H1 (cell line): Measurements from ENCODE around the gene NPL. TPM values are rescaled to one million over a fixed set of nuclear protein-coding genes. Genes with fewer than 3 reads are reported as not detected.

Source experiments
- CTCF ChIA-PET: fragments of 300-600 bp; sonication (Branson Sonifier 250); formaldehyde crosslinking; loops from one replicate; lab custom pipeline; 2021; ENCODE audit not compliant: partially characterized antibody; lab: Charles Lee
- POLR2A ChIA-PET: fragments of 300-600 bp; sonication (Branson Sonifier 250); formaldehyde crosslinking; loops from one replicate; lab custom pipeline; 2021; ENCODE audit warnings: inconsistent platforms; ENCODE audit not compliant: partially characterized antibody; lab: Charles Lee
- DNase-seq, 2 experiments: peaks; one replicate each; pipeline versions ENCODE4 v3.0.0 to v3.0.0-alpha.2; 2010 to 2022; ENCODE audit warnings: low spot score in 2 of 2, low read depth in 1 of 2, mixed read lengths in 1 of 2
- FAIRE-seq: peaks from 2 replicates; lab custom pipeline; 2011; peaks lifted over from hg19 to GRCh38; lab: Jason Lieb, UNC
- H2AFZ ChIP-seq: 2 replicates; pipeline ENCODE4 v1.8.1; 2012; ENCODE audit warnings: low read length, inconsistent platforms
- H2AK5ac ChIP-seq: 2 replicates; pipeline ENCODE4 v1.6.1; 2013; ENCODE audit warnings: low read depth, low read length
- H2BK120ac ChIP-seq: replicated peaks from 2 replicates; pipeline ENCODE3; 2013; ENCODE audit warnings: low read depth, low read length, inconsistent platforms
- H2BK12ac ChIP-seq: 2 replicates; pipeline ENCODE4 v1.6.1; 2013; ENCODE audit warnings: low read depth, low read length
- H2BK15ac ChIP-seq: 2 replicates; pipeline ENCODE4 v1.6.1; 2013; ENCODE audit warnings: low read length
- H2BK20ac ChIP-seq: 2 replicates; pipeline ENCODE4 v1.6.1; 2013; ENCODE audit warnings: low read length
- H2BK5ac ChIP-seq: 2 replicates; pipeline ENCODE4 v1.6.1; 2013; ENCODE audit warnings: low read depth, low read length
- H3K14ac ChIP-seq: 2 replicates; pipeline ENCODE4 v1.6.1; 2013; ENCODE audit warnings: inconsistent platforms; ENCODE audit not compliant: insufficient read length
- H3K18ac ChIP-seq: 2 replicates; pipeline ENCODE4 v1.6.1; 2013; ENCODE audit warnings: low read length; ENCODE audit errors: extremely low read depth
- H3K23ac ChIP-seq: 2 replicates; pipeline ENCODE4 v1.6.1; 2013; ENCODE audit warnings: inconsistent platforms; ENCODE audit not compliant: insufficient read length
- H3K23me2 ChIP-seq: 2 replicates; pipeline ENCODE4 v1.6.1; 2013; ENCODE audit warnings: low read depth, low read length
- H3K27ac ChIP-seq: 2 replicates; pipeline ENCODE4 v1.6.1; 2011; ENCODE audit warnings: low read depth, low read length, inconsistent platforms
- H3K27me3 ChIP-seq, 4 experiments: replicated peaks in 1 of 4; 1 replicate in 1 of 4; 2 replicates in 3 of 4; pipeline versions ENCODE4 v1.6.1 to v1.8.1; 2011 to 2013; ENCODE audit warnings: low read length in 3 of 4, mild to moderate bottlenecking in 3 of 4, inconsistent platforms in 2 of 4, mixed read lengths in 2 of 4, moderate library complexity in 1 of 4; ENCODE audit not compliant: control insufficient read depth in 3 of 4, insufficient read depth in 3 of 4; ENCODE audit errors: extremely low read depth in 1 of 4
- H3K36me3 ChIP-seq, 4 experiments: 2 replicates each; pipeline versions ENCODE4 v1.6.1 to v1.8.1; 2011 to 2013; ENCODE audit warnings: mild to moderate bottlenecking in 4 of 4, low read length in 3 of 4, moderate library complexity in 2 of 4, control low read depth in 1 of 4, inconsistent platforms in 1 of 4; ENCODE audit not compliant: insufficient read depth in 4 of 4, control insufficient read depth in 2 of 4
- H3K4ac ChIP-seq: replicated peaks from 2 replicates; pipeline ENCODE3; 2013; ENCODE audit warnings: low read length, low read depth, mixed read lengths, inconsistent platforms; ENCODE audit not compliant: insufficient read length
- H3K4me1 ChIP-seq, 4 experiments: replicated peaks in 1 of 4; 1 replicate in 1 of 4; 2 replicates in 3 of 4; pipeline versions ENCODE4 v1.6.1 to v1.8.1; 2011 to 2013; ENCODE audit warnings: low read length in 3 of 4, inconsistent platforms in 2 of 4, mixed read lengths in 1 of 4; ENCODE audit not compliant: insufficient read depth in 4 of 4, control insufficient read depth in 3 of 4
- H3K4me2 ChIP-seq, 2 experiments: 2 replicates each; pipeline versions ENCODE4 v1.6.1 to v1.8.1; 2011 to 2013; ENCODE audit warnings: low read depth in 2 of 2, low read length in 2 of 2, control low read depth in 1 of 2, inconsistent platforms in 1 of 2, mild to moderate bottlenecking in 1 of 2; ENCODE audit not compliant: insufficient read depth in 1 of 2
- H3K4me3 ChIP-seq, 4 experiments: fragments of 200-600, 300-600 bp in 1 of 4; sonication (generic), shearing (Covaris generic), sonication (Bioruptor Twin) in 1 of 4; 2 replicates each; pipeline versions ENCODE4 v1.5.1 to v1.8.1; 2011 to 2016; ENCODE audit warnings: low read length in 4 of 4, low read depth in 3 of 4, control low read depth in 2 of 4, inconsistent platforms in 2 of 4, mild to moderate bottlenecking in 2 of 4, mixed read lengths in 1 of 4, moderate library complexity in 1 of 4; ENCODE audit not compliant: insufficient read depth in 2 of 4; ENCODE audit errors: extremely low read depth in 1 of 4
- H3K56ac ChIP-seq: replicated peaks from 2 replicates; pipeline ENCODE3; 2013; ENCODE audit warnings: low read depth, mild to moderate bottlenecking, mixed read lengths, low read length, inconsistent platforms; ENCODE audit not compliant: insufficient read length
- H3K79me1 ChIP-seq: 2 replicates; pipeline ENCODE4 v1.6.1; 2013; ENCODE audit warnings: low read depth, low read length, control low read depth
- H3K79me2 ChIP-seq, 2 experiments: 2 replicates each; pipeline versions ENCODE4 v1.6.1 to v1.8.1; 2012 to 2013; ENCODE audit warnings: low read length in 2 of 2, mild to moderate bottlenecking in 2 of 2, inconsistent platforms in 1 of 2; ENCODE audit not compliant: insufficient read depth in 2 of 2, control insufficient read depth in 1 of 2
- H3K9ac ChIP-seq, 4 experiments: replicated peaks in 1 of 4; 1 replicate in 1 of 4; 2 replicates in 3 of 4; pipeline versions ENCODE4 v1.6.1 to v1.8.1; 2011 to 2013; ENCODE audit warnings: low read depth in 3 of 4, low read length in 3 of 4, control low read depth in 2 of 4, mild to moderate bottlenecking in 2 of 4, moderate library complexity in 2 of 4, inconsistent platforms in 1 of 4; ENCODE audit errors: extremely low read depth in 1 of 4
- H3K9me3 ChIP-seq, 2 experiments: 2 replicates each; pipeline versions ENCODE4 v1.6.1 to v1.8.1; 2012 to 2013; ENCODE audit warnings: mild to moderate bottlenecking in 2 of 2, moderate library complexity in 2 of 2, control low read depth in 1 of 2, inconsistent platforms in 1 of 2, low read depth in 1 of 2, low read length in 1 of 2, mixed read lengths in 1 of 2; ENCODE audit not compliant: insufficient read depth in 2 of 2
- H4K20me1 ChIP-seq, 2 experiments: replicated peaks in 1 of 2; 2 replicates each; pipeline versions ENCODE3 to v1.8.1; 2011 to 2013; ENCODE audit warnings: inconsistent platforms in 2 of 2, low read length in 2 of 2, mild to moderate bottlenecking in 1 of 2; ENCODE audit not compliant: insufficient read depth in 2 of 2, control insufficient read depth in 1 of 2
- H4K5ac ChIP-seq: 2 replicates; pipeline ENCODE4 v1.6.1; 2013; ENCODE audit warnings: low read length, low read depth, mixed read lengths, inconsistent platforms; ENCODE audit not compliant: insufficient read length
- H4K8ac ChIP-seq: 2 replicates; pipeline ENCODE4 v1.8.0; 2013; ENCODE audit warnings: mild to moderate bottlenecking, moderate library complexity, low read length, inconsistent platforms; ENCODE audit not compliant: insufficient read depth; ENCODE audit errors: extremely low read depth
- H4K91ac ChIP-seq: replicated peaks from 2 replicates; pipeline ENCODE3; 2013; ENCODE audit warnings: low read length, mixed read lengths, inconsistent platforms; ENCODE audit not compliant: insufficient read length
- EZH2 ChIP-seq: fragments of 200-600 bp; sonication (generic); IDR thresholded peaks from 2 replicates; pipeline ENCODE4 v1.7.1; 2012; ENCODE audit warnings: low read depth, mild to moderate bottlenecking, moderate library complexity, low read length, inconsistent platforms; ENCODE audit not compliant: severe bottlenecking
- HDAC6 ChIP-seq: IDR thresholded peaks from one replicate; pipeline ENCODE4 v1.7.1; 2012; ENCODE audit warnings: low read depth, mild to moderate bottlenecking, inconsistent platforms, low read length, moderate library complexity
- JUN ChIP-seq: IDR thresholded peaks from 2 replicates; pipeline ENCODE4 v1.6.1; 2011; ENCODE audit warnings: low read depth, mild to moderate bottlenecking, improper control_type of control experiment, low read length
- RBBP5 ChIP-seq: IDR thresholded peaks from 2 replicates; pipeline ENCODE4 v1.7.1; 2012; ENCODE audit warnings: low read depth, mild to moderate bottlenecking, inconsistent platforms, low read length, moderate library complexity, borderline replicate concordance
- WGBS, 2 experiments: shearing (Covaris generic) in 1 of 2; methylation state at CpG; one replicate each; pipeline versions ENCODE4 v1.1.6 to v1.1.7; 2013 to 2015; ENCODE audit warnings: low lambda C conversion rate in 2 of 2, mixed read lengths in 2 of 2, inconsistent platforms in 1 of 2, low coverage in 1 of 2, missing lambda C conversion rate in 1 of 2; ENCODE audit not compliant: insufficient replicate concordance in 2 of 2, insufficient coverage in 1 of 2, insufficient read length in 1 of 2; ENCODE audit errors: extremely low coverage in 1 of 2, missing lambda C conversion rate in 1 of 2; 5-methylcytosine and 5-hydroxymethylcytosine counted together
- polyA plus RNA-seq, 7 experiments: library from polyadenylated mRNA; depleted of rRNA in 3 of 7; stranded (reverse) in 5 of 7; unstranded in 2 of 7; fragments of >200 nt in 5 of 7; fragments of 200-250 nt in 2 of 7; gene quantifications; 1 replicate in 5 of 7; 2 replicates in 1 of 7; 4 replicates in 1 of 7; pipeline versions ENCODE4 v1.2.1 to v1.2.3, GENCODE V29; 2011 to 2013; ENCODE audit warnings: missing spikeins in 2 of 7, mixed read lengths in 2 of 7
- total RNA-seq: library from RNA; stranded (reverse); fragmentation: NEBNext Ultra II Directional; extraction: Animal tissue kit (Norgen Biotek cat#: 25700); gene quantifications from 2 replicates; pipeline ENCODE4 v1.2.1, GENCODE V29; 2021

The NPL gene
- total and polyA plus RNA-seq, 2 of the 8 experiments (the other 6 are each of a cell fraction or from before 2014, with no cell fraction given), result 2.2 to 4.4 TPM

DNA sequence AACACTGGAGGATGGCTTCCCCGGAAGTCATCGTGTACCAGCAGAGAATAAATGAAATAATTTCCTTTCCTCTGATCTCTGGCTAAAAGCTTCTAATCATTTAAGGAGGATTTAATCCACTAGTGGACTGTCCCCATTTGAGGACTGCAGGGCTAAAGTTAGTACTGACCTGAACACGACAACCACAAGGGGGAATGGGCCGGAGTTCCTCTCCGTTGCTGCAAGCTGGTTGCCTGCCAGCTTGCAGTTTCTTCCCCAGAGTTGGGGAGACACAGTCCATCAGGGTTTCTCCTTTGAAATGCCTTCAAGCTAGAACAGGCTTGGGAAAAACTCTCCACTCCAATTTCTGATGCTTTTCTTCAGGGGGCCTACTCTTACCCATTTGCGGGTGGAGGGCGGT lies 35.5 kb upstream of the NPL start:
- Histone ChIP-seq H2BK12ac (no peak overlapping the region), H4K91ac (no peak overlapping the region), H3K27me3 (no peaks in the 10 kb centered on the region), H3K56ac (no peak overlapping the region), H3K14ac (no peak overlapping the region), H3K23ac (no peak overlapping the region), H4K5ac (no peak overlapping the region), H4K20me1 (no peaks in the 10 kb centered on the region), H2BK120ac (no peak overlapping the region), H2BK5ac (no peak overlapping the region), H3K4ac (no peak overlapping the region), H3K9me3 (no peaks in the 10 kb centered on the region), H3K79me1 (no peaks in the 10 kb centered on the region), H3K4me3 (no peak overlapping the region), H3K9ac (no peak overlapping the region), H3K27ac (no peak overlapping the region), H3K4me1 (no peaks in the 10 kb centered on the region), H3K4me2 (no peak overlapping the region), H3K23me2 (no peaks in the 10 kb centered on the region), H2BK15ac (no peak overlapping the region), H2BK20ac (no peak overlapping the region), H3K18ac (no peak overlapping the region), H2AFZ (0 out of 2 replicates have a peak overlapping the region, but pooled peaks have one; percentile 51), H2AK5ac (no peak overlapping the region), H4K8ac (no peak overlapping the region), H3K79me2 (no peaks in the 10 kb centered on the region), H3K36me3 (no peaks in the 10 kb centered on the region)
- POLR2A ChIA-PET, result no interaction called here
- CTCF ChIA-PET, result interaction anchor here (0.8 to 8.1 kb wide), 10 partner anchors 9 to 153 kb away, joined by 3 to 48 read pairs (median 3); no protein-coding TSS in a partner anchor
- 83% methylated on average over 7 of the region's 7 CpGs; no CpG with 5 or more reads in 1 of the 2 experiments for WGBS, 2 experiments
- DNase-seq (no peak), FAIRE-seq (no peak)
- TF ChIP-seq RBBP5, result no peak
- no peak for TF ChIP-seq EZH2
- no peak for TF ChIP-seq HDAC6
- TF ChIP-seq JUN, result no peak
